ENCODE data around the gene OXSM. TPM values are rescaled to one million over a fixed set of nuclear protein-coding genes. Genes with fewer than 3 reads are reported as not detected.
A peak's percentile ranks its signal among the peaks of the same experiment; 100 is the strongest.

OXSM gene
- total RNA-seq, 2 experiments from 2014 or later: 10.0 to 11.4 TPM

- Mint-ChIP-seq H3K27me3 (ENCODE audit: low read depth) (no peaks in the 10 kb centered on the region), H3K36me3 (ENCODE audit: low read depth) (peaks cover 16% of the 10 kb centered on the region), H3K4me1 (ENCODE audit: low read depth) (peaks cover 44% of the 10 kb centered on the region), H3K27ac (peak overlapping the region; percentile 88), H3K9me3 (no peaks in the 10 kb centered on the region), H3K4me3 (peak overlapping the region; percentile 88)
- intact Hi-C loops (cut with micrococcal nuclease): loop anchor here (1.0 to 10.0 kb wide), 6 partner anchors 8 to 1703 kb away; partner anchors contain the start of genes NEK10, OXSM and SLC4A7
- DNase-seq: no peak
- CTCF ChIA-PET: no interaction called here
These were observed 7.9 kb upstream of the OXSM start for GRCh38 chr3:25781758-25782594.

- DNase-seq: no peak
- no peaks in the 10 kb centered on the region for H3K27me3 Mint-ChIP-seq (ENCODE audit: low read depth)
- intact Hi-C loops (cut with micrococcal nuclease): loop anchor here (1.0 to 10.0 kb wide), 6 partner anchors 8 to 1702 kb away; partner anchors contain the start of genes NEK10, OXSM and SLC4A7
- H3K4me3 Mint-ChIP-seq: peak overlapping the region; percentile 88
- no peaks in the 10 kb centered on the region for H3K9me3 Mint-ChIP-seq
- H3K4me1 Mint-ChIP-seq (ENCODE audit: low read depth): peaks cover 41% of the 10 kb centered on the region
- H3K36me3 Mint-ChIP-seq (ENCODE audit: low read depth): peaks cover 13% of the 10 kb centered on the region
- CTCF ChIA-PET: interaction anchor here (1.4 kb wide), 1 partner anchor 53 kb away, joined by 3 read pairs; no protein-coding TSS in a partner anchor
- H3K27ac Mint-ChIP-seq: peak overlapping the region; percentile 88
These were observed 7.3 kb upstream of the OXSM start for GRCh38 chr3:25782636-25782937.

GRCh38 chr3:25782938-25783660 lies 6.8 kb upstream of the OXSM start, which contains the start of gene NGLY1:
TSS of gene NGLY1 (minus strand) at chr3:25783443. CDS start at chr3:25783390, 53 bp downstream.
- CTCF ChIA-PET: interaction anchor here (0.7 to 1.4 kb wide), 4 partner anchors 15 to 135 kb away, joined by 3 to 6 read pairs (median 4); no protein-coding TSS in a partner anchor
- peak; percentile 87 for DNase-seq
- Mint-ChIP-seq H3K4me3 (peak within 1 kb of the TSS; percentile 88), H3K9me3 (no peaks in the 10 kb centered on the region), H3K4me1 (ENCODE audit: low read depth) (peaks cover 40% of the 10 kb centered on the region), H3K27ac (peak within 1 kb of the TSS; percentile 88), H3K27me3 (ENCODE audit: low read depth) (no peaks in the 10 kb centered on the region), H3K36me3 (ENCODE audit: low read depth) (peaks cover 8% of the 10 kb centered on the region)
- intact Hi-C loops (cut with micrococcal nuclease): loop anchor here (1.0 to 10.0 kb wide), 7 partner anchors 7 to 1702 kb away; partner anchors contain the start of genes NEK10, OXSM and SLC4A7

- H3K4me3 Mint-ChIP-seq: peak overlapping the region; percentile 82
- CTCF ChIA-PET: interaction anchor here (0.7 to 1.4 kb wide), 4 partner anchors 15 to 136 kb away, joined by 3 to 6 read pairs (median 4); no protein-coding TSS in a partner anchor
- H3K27ac Mint-ChIP-seq: peak overlapping the region; percentile 59
- no peak for DNase-seq
- H3K4me1 Mint-ChIP-seq (ENCODE audit: low read depth): peaks cover 42% of the 10 kb centered on the region
- H3K9me3 Mint-ChIP-seq: no peaks in the 10 kb centered on the region
- no peaks in the 10 kb centered on the region for H3K27me3 Mint-ChIP-seq (ENCODE audit: low read depth)
- intact Hi-C loops (cut with micrococcal nuclease): loop anchor here (1.0 to 10.0 kb wide), 6 partner anchors 73 to 1701 kb away; partner anchors contain the start of genes NEK10 and SLC4A7
- H3K36me3 Mint-ChIP-seq (ENCODE audit: low read depth): peaks cover 6% of the 10 kb centered on the region
These were observed 6.0 kb upstream of the OXSM start for GRCh38 chr3:25783661-25784512.

- H3K36me3 Mint-ChIP-seq (ENCODE audit: low read depth): peaks cover 4% of the 10 kb centered on the region
- DNase-seq: no peak
- H3K9me3 Mint-ChIP-seq: no peaks in the 10 kb centered on the region
- no peak overlapping the region for H3K27ac Mint-ChIP-seq
- intact Hi-C loops (cut with micrococcal nuclease): loop anchor here (5.0 to 10.0 kb wide), 4 partner anchors 72 to 1630 kb away; partner anchors contain the start of gene NEK10
- CTCF ChIA-PET: no interaction called here
- H3K4me1 Mint-ChIP-seq (ENCODE audit: low read depth): peaks cover 43% of the 10 kb centered on the region
- no peaks in the 10 kb centered on the region for H3K27me3 Mint-ChIP-seq (ENCODE audit: low read depth)
- H3K4me3 Mint-ChIP-seq: no peak overlapping the region
These were observed 4.9 kb upstream of the OXSM start for GRCh38 chr3:25784971-25785370.

- CTCF ChIA-PET: no interaction called here
- no peak for DNase-seq
- H3K27me3 Mint-ChIP-seq (ENCODE audit: low read depth): no peaks in the 10 kb centered on the region
- peaks cover 5% of the 10 kb centered on the region for H3K36me3 Mint-ChIP-seq (ENCODE audit: low read depth)
- intact Hi-C loops (cut with micrococcal nuclease): loop anchor here (10.0 kb wide), 2 partner anchors 1579 to 1631 kb away; partner anchors contain the start of gene NEK10
- H3K4me3 Mint-ChIP-seq: no peak overlapping the region
- peaks cover 43% of the 10 kb centered on the region for H3K4me1 Mint-ChIP-seq (ENCODE audit: low read depth)
- H3K9me3 Mint-ChIP-seq: no peaks in the 10 kb centered on the region
- H3K27ac Mint-ChIP-seq: no peak overlapping the region
These were observed 4.1 kb upstream of the OXSM start for GRCh38 chr3:25785826-25786225.

- intact Hi-C loops (cut with micrococcal nuclease): loop anchor here (10.0 kb wide), 2 partner anchors 1577 to 1633 kb away; partner anchors contain the start of gene NEK10
- no peaks in the 10 kb centered on the region for H3K27me3 Mint-ChIP-seq (ENCODE audit: low read depth)
- H3K4me1 Mint-ChIP-seq (ENCODE audit: low read depth): peaks cover 47% of the 10 kb centered on the region
- no peaks in the 10 kb centered on the region for H3K9me3 Mint-ChIP-seq
- CTCF ChIA-PET: interaction anchor here (2.1 kb wide), 1 partner anchor 139 kb away, joined by 6 read pairs; no protein-coding TSS in a partner anchor
- H3K4me3 Mint-ChIP-seq: no peak overlapping the region
- no peak overlapping the region for H3K27ac Mint-ChIP-seq
- peaks cover 10% of the 10 kb centered on the region for H3K36me3 Mint-ChIP-seq (ENCODE audit: low read depth)
- DNase-seq: no peak
These were observed 2.2 kb upstream of the OXSM start for GRCh38 chr3:25787689-25788088.

- H3K4me1 Mint-ChIP-seq (ENCODE audit: low read depth): peaks cover 48% of the 10 kb centered on the region
These were observed 688 bp upstream of the OXSM start for GRCh38 chr3:25789209-25789595.

GRCh38 chr3:25801786-25802185 lies 11.9 kb downstream of the OXSM start:
- CTCF ChIA-PET: no interaction called here
- H3K4me3 Mint-ChIP-seq: no peak overlapping the region
- H3K27ac Mint-ChIP-seq: no peak overlapping the region
- no peak for DNase-seq
- no peaks in the 10 kb centered on the region for H3K9me3 Mint-ChIP-seq
- H3K36me3 Mint-ChIP-seq (ENCODE audit: low read depth): no peaks in the 10 kb centered on the region
- no peaks in the 10 kb centered on the region for H3K4me1 Mint-ChIP-seq (ENCODE audit: low read depth)
- intact Hi-C loops (cut with micrococcal nuclease): no loop called here
- peaks cover 2% of the 10 kb centered on the region for H3K27me3 Mint-ChIP-seq (ENCODE audit: low read depth)

More at GRCh38 chr3:25789209-25789595, 688 bp upstream of the OXSM start:
- no peaks in the 10 kb centered on the region for H3K27me3 Mint-ChIP-seq (ENCODE audit: low read depth)
- CTCF ChIA-PET: interaction anchor here (0.6 to 2.1 kb wide), 3 partner anchors 9 to 172 kb away, joined by 5 to 8 read pairs (median 6); no protein-coding TSS in a partner anchor
- peak overlapping the region; percentile 97 for H3K27ac Mint-ChIP-seq
- intact Hi-C loops (cut with micrococcal nuclease): loop anchor here (10.0 kb wide), 2 partner anchors 1576 to 1634 kb away; partner anchors contain the start of gene NEK10
- peak overlapping the region; percentile 97 for H3K4me3 Mint-ChIP-seq
- H3K36me3 Mint-ChIP-seq (ENCODE audit: low read depth): peaks cover 10% of the 10 kb centered on the region
- DNase-seq: no peak
- no peaks in the 10 kb centered on the region for H3K9me3 Mint-ChIP-seq

- H3K4me3 Mint-ChIP-seq: no peak overlapping the region
- H3K9me3 Mint-ChIP-seq: no peaks in the 10 kb centered on the region
- no peaks in the 10 kb centered on the region for H3K4me1 Mint-ChIP-seq (ENCODE audit: low read depth)
- no peak overlapping the region for H3K27ac Mint-ChIP-seq
- intact Hi-C loops (cut with micrococcal nuclease): no loop called here
- CTCF ChIA-PET: no interaction called here
- H3K36me3 Mint-ChIP-seq (ENCODE audit: low read depth): no peaks in the 10 kb centered on the region
- DNase-seq: no peak
- H3K27me3 Mint-ChIP-seq (ENCODE audit: low read depth): peaks cover 2% of the 10 kb centered on the region
These were observed 13.9 kb downstream of the OXSM start for GRCh38 chr3:25803833-25804232.

- Mint-ChIP-seq H3K27ac (no peak overlapping the region), H3K4me3 (no peak overlapping the region), H3K9me3 (no peaks in the 10 kb centered on the region), H3K36me3 (ENCODE audit: low read depth) (no peaks in the 10 kb centered on the region), H3K4me1 (ENCODE audit: low read depth) (no peaks in the 10 kb centered on the region), H3K27me3 (ENCODE audit: low read depth) (peaks cover 2% of the 10 kb centered on the region)
- DNase-seq: no peak
- intact Hi-C loops (cut with micrococcal nuclease): no loop called here
- CTCF ChIA-PET: no interaction called here
These were observed 14.8 kb downstream of the OXSM start for GRCh38 chr3:25804676-25805075.

Measured in activated naive CD4-positive, alpha-beta T cell treated with anti-CD3 and anti-CD28 coated beads for 36 hours (primary cell).